Measurements from ENCODE around the gene FHIT.

FHIT gene

DNA sequence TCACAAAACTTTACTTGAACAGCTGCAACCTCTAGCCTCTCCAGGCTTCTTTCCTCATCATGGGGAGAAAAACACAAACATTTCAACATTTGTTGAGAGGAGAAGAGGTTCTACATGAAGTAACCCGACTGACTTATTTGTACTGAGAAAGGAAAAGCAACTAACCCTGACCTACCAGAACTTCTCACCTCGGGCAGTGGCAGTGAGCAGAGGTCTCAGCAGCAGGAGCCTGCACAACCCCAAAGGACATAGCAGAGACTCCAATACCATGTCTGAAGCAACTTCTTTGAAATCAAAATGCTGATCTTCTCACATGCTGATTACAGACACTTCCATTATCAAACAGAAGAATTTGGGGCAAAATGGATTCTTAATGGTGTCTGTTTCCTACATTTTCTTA, 1115.8 kb downstream of the FHIT start:
- TF ChIP-seq, protein P1, sequence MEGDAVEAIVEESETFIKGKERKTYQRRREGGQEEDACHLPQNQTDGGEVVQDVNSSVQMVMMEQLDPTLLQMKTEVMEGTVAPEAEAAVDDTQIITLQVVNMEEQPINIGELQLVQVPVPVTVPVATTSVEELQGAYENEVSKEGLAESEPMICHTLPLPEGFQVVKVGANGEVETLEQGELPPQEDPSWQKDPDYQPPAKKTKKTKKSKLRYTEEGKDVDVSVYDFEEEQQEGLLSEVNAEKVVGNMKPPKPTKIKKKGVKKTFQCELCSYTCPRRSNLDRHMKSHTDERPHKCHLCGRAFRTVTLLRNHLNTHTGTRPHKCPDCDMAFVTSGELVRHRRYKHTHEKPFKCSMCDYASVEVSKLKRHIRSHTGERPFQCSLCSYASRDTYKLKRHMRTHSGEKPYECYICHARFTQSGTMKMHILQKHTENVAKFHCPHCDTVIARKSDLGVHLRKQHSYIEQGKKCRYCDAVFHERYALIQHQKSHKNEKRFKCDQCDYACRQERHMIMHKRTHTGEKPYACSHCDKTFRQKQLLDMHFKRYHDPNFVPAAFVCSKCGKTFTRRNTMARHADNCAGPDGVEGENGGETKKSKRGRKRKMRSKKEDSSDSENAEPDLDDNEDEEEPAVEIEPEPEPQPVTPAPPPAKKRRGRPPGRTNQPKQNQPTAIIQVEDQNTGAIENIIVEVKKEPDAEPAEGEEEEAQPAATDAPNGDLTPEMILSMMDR (IDR thresholded peaks at IDR 0.05; ENCODE audit: low read depth, low read length) = no peak
- no peak for TF ChIP-seq EZH2phosphoT487 (IDR thresholded peaks at IDR 0.05; ENCODE audit: low read depth)
- Histone ChIP-seq H3K9ac (ENCODE audit: low read length) (no peak overlapping the region), H3K27me3 (ENCODE audit: low read depth, low read length) (0 out of 2 replicates have a peak, but pooled peaks cover 12% of the 10 kb centered on the region), H4K20me1 (ENCODE audit: insufficient read depth, low read length) (no peaks in the 10 kb centered on the region), H3K4me3 (ENCODE audit: low read length) (no peak overlapping the region), H2AFZ (ENCODE audit: low read depth, low read length) (no peak overlapping the region), H3K27ac (ENCODE audit: low read length) (no peak overlapping the region), H3K4me1 (ENCODE audit: low read length) (peaks cover 5% of the 10 kb centered on the region), H3K79me2 (ENCODE audit: low read length) (no peaks in the 10 kb centered on the region), H3K4me2 (ENCODE audit: low read length) (no peak overlapping the region), H3K9me3 (ENCODE audit: insufficient read depth, low read length) (no peaks in the 10 kb centered on the region), H3K36me3 (replicated peaks; ENCODE audit: low read depth, low read length) (no peaks in the 10 kb centered on the region)

DNA sequence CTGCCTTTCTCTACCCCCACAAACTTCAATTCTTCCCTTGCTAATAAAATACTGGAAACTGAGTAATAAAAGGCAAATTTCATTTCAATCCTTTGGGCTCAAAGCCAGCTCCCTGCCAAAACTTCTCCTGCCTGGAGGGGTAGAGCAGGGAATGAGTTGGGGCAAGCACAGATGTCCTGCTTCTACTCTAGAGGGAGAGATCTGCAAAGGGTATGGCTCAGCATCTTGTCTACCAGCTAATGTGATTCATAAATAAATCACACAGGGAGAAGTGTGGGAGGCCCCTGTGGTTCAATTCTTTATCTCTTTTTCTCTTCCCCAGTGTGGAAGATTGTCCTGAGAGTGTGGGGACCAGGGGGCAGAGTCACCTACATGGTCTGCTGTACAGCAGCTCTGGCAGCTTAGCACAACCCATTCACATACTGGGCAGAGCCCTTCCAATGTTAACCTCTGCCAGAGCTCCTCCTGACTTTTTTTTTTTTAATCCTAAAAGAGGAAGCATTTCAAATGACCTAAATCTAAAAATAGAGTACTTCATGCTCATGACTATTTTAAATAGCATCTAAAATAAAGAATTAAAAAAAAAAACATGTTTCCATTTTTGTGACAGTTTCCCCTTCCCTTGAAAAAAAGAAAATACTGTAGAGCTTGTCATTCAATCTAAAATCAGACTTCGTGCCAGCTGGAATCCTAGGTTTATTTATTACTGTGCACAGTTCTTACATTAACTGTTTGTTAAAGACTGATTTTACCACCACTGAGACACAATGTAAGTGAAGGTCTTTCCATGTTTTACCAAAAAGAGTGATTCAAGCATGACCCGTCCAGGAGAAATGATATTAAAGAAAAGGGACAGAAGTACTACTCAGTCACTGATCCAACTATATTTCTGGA, 1117.7 kb downstream of the FHIT start:
- H3K4me2 ChIP-seq (ENCODE audit: low read length) = no peak overlapping the region
- TF ChIP-seq, protein P1 (IDR thresholded peaks at IDR 0.05; ENCODE audit: low read depth, low read length) = no peak
- TF ChIP-seq EZH2phosphoT487 (IDR thresholded peaks at IDR 0.05; ENCODE audit: low read depth) = no peak

DNA sequence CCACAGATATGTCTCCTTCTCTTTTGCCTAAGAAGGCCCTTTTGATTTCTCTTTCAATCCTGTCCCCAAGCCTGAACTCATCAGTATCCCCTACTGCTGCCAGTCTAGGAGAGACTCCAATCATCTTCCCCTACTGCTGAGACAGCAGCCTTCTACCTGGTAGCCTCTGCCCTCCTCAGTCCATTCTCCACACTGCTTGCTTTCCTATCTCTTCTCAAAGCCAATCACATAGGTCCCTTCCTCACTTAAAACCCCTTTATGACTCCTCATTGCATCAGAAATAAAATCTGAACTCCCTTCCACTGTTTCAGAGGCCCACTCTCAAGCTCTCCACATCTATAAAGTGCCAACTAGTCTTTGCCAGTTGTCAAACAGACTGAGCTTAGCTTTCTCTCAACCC, 1119.6 kb downstream of the FHIT start:
- Histone ChIP-seq H3K9me3 (ENCODE audit: insufficient read depth, low read length) (no peaks in the 10 kb centered on the region), H3K9ac (ENCODE audit: low read length) (no peak overlapping the region), H3K36me3 (replicated peaks; ENCODE audit: low read depth, low read length) (no peaks in the 10 kb centered on the region), H2AFZ (ENCODE audit: low read depth, low read length) (no peak overlapping the region), H4K20me1 (ENCODE audit: insufficient read depth, low read length) (no peaks in the 10 kb centered on the region), H3K27me3 (ENCODE audit: low read depth, low read length) (no peaks in the 10 kb centered on the region), H3K4me1 (ENCODE audit: low read length) (no peaks in the 10 kb centered on the region), H3K79me2 (ENCODE audit: low read length) (no peaks in the 10 kb centered on the region), H3K4me2 (ENCODE audit: low read length) (no peak overlapping the region), H3K27ac (ENCODE audit: low read length) (no peak overlapping the region), H3K4me3 (ENCODE audit: low read length) (no peak overlapping the region)
- TF ChIP-seq EZH2phosphoT487 (IDR thresholded peaks at IDR 0.05; ENCODE audit: low read depth) = no peak
- TF ChIP-seq, protein P1 (IDR thresholded peaks at IDR 0.05; ENCODE audit: low read depth, low read length) = no peak

More for the DNA sequence above, 1117.7 kb downstream of the FHIT start:
- Histone ChIP-seq H2AFZ (ENCODE audit: low read depth, low read length) (no peak overlapping the region), H3K9me3 (ENCODE audit: insufficient read depth, low read length) (no peaks in the 10 kb centered on the region), H3K4me1 (ENCODE audit: low read length) (no peaks in the 10 kb centered on the region), H3K4me3 (ENCODE audit: low read length) (no peak overlapping the region), H4K20me1 (ENCODE audit: insufficient read depth, low read length) (no peaks in the 10 kb centered on the region), H3K79me2 (ENCODE audit: low read length) (no peaks in the 10 kb centered on the region), H3K9ac (ENCODE audit: low read length) (no peak overlapping the region), H3K27ac (ENCODE audit: low read length) (no peak overlapping the region), H3K27me3 (ENCODE audit: low read depth, low read length) (0 out of 2 replicates have a peak, but pooled peaks cover 10% of the 10 kb centered on the region), H3K36me3 (replicated peaks; ENCODE audit: low read depth, low read length) (no peaks in the 10 kb centered on the region)

DNA sequence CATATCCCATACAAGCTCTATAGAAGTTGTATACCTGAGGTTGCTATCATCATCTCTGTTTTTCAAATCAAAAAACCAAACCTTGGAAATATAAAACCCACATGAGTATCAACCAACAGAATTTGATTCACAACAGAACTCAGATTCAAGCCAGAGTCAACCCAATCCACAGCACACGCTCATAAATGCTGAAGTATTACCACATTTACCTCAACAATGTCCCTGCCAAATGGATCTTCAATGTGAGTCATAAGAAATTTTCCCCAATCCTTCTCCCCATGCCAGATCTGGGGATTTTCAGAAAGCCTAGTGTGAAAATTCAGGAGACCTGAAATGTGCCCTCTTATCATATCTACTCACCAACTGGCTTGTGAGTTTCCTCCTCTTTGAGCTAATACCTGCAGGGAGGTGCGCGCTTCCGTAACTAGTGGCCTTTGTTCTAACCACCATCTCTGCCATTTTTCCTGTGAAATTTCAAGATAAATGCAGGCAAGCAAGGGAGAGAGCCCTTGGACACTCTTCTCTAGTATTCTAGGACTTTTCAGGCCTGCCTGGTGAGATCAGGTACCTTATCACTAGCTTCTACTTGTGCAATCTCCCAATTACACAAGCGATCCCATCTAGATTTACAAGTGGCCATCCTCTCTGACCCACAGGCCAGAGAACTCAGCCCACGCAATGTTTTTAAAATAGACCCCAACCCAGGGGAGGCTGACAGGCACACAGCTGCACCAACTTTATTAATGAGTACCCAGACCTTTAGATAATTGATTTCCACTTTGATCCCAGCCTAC, 1124.5 kb downstream of the FHIT start:
- Histone ChIP-seq H3K79me2 (ENCODE audit: low read length) (no peaks in the 10 kb centered on the region), H4K20me1 (ENCODE audit: insufficient read depth, low read length) (no peaks in the 10 kb centered on the region), H3K36me3 (replicated peaks; ENCODE audit: low read depth, low read length) (no peaks in the 10 kb centered on the region), H3K27ac (ENCODE audit: low read length) (no peak overlapping the region), H3K9ac (ENCODE audit: low read length) (no peak overlapping the region), H3K4me1 (ENCODE audit: low read length) (no peaks in the 10 kb centered on the region), H3K9me3 (ENCODE audit: insufficient read depth, low read length) (no peaks in the 10 kb centered on the region), H3K4me3 (ENCODE audit: low read length) (no peak overlapping the region), H2AFZ (ENCODE audit: low read depth, low read length) (no peak overlapping the region), H3K27me3 (ENCODE audit: low read depth, low read length) (no peaks in the 10 kb centered on the region), H3K4me2 (ENCODE audit: low read length) (no peak overlapping the region)
- TF ChIP-seq EZH2phosphoT487 (IDR thresholded peaks at IDR 0.05; ENCODE audit: low read depth) = no peak
- TF ChIP-seq, protein P1 (IDR thresholded peaks at IDR 0.05; ENCODE audit: low read depth, low read length) = no peak
